ENCODE data around the gene VAV3. TPM values are rescaled to one million over a fixed set of nuclear protein-coding genes. Genes with fewer than 3 reads are reported as not detected.

The VAV3 gene
- total and polyA plus RNA-seq, 9 of the 15 experiments (the other 6 are each of a cell fraction or from before 2014, with no cell fraction given), result not detected

- 10% methylated on average over 2 of the region's 2 CpGs for WGBS (ENCODE audit: insufficient coverage, low coverage, missing lambda C conversion rate)
- Histone ChIP-seq H3K27ac (ENCODE audit: extremely low read depth, low read depth, low read length) (no peak overlapping the region), H3K79me2 (ENCODE audit: control insufficient read depth, insufficient read depth, low read length) (no peaks in the 10 kb centered on the region), H3K9me1 (ENCODE audit: control insufficient read depth, insufficient read depth, low read length) (no peaks in the 10 kb centered on the region), H3K4me3 (no peak overlapping the region), H2AFZ (ENCODE audit: low read depth, low read length) (no peak overlapping the region), H3K27me3 (ENCODE audit: control insufficient read depth in 2 of 2, insufficient read depth in 2 of 2, low read length in 2 of 2) (no peaks in the 10 kb centered on the region; a peak in 1 of 5 replicates), H3K36me3 (ENCODE audit: control insufficient read depth, insufficient read depth, low read length) (no peaks in the 10 kb centered on the region), H3K9me3 (replicated peaks; ENCODE audit: control insufficient read depth, insufficient read depth, low read depth, low read length) (no peaks in the 10 kb centered on the region), H3K9ac (ENCODE audit: insufficient read depth in 1 of 2, low read depth in 2 of 2, low read length in 2 of 2) (no peak overlapping the region), H3K4me2 (ENCODE audit: insufficient read depth, low read length) (no peak overlapping the region), H4K20me1 (replicated peaks; ENCODE audit: control insufficient read depth, insufficient read depth, low read length) (no peaks in the 10 kb centered on the region), H3K4me1 (replicated peaks in 1 of 2; ENCODE audit: control insufficient read depth in 2 of 2, insufficient read depth in 2 of 2, low read length in 2 of 2) (no peaks in the 10 kb centered on the region)
- no peak for FAIRE-seq
- CTCF ChIA-PET (ENCODE audit: low intra/inter-chr PET ratio), result no interaction called here
- no peak for ATAC-seq
- POLR2A ChIA-PET, result no interaction called here
- intact Hi-C loops (cut with micrococcal nuclease) (loop anchor here (10.0 kb wide), 1 partner anchor 60 kb away; no protein-coding TSS in a partner anchor), in situ Hi-C loops (cut with MboI) (no loop called here)
- no peak for DNase-seq (ENCODE audit: extremely low read depth in 1 of 4, low spot score in 3 of 4)
- no TSS peak for BruUV-seq (replicated peaks)
- TF ChIP-seq MYBL2 (IDR thresholded peaks at IDR 0.05; ENCODE audit: low read depth) (no peak), MYBL2 (CRISPR knock-in tag; IDR thresholded peaks at IDR 0.05; ENCODE audit: borderline replicate concordance) (no peak), ZNF134 (CRISPR knock-in tag; conservative IDR thresholded peaks at IDR 0.05) (no peak), CGGBP1 (CRISPR knock-in tag; IDR thresholded peaks at IDR 0.05) (no peak), SMARCC2 (IDR thresholded peaks at IDR 0.05; ENCODE audit: low read depth) (no peak), EP300 (IDR thresholded peaks at IDR 0.05; ENCODE audit: low read length) (no peak), ZNF146 (CRISPR knock-in tag; IDR thresholded peaks at IDR 0.05; ENCODE audit: unreplicated experiment) (no peak), MXI1 (IDR thresholded peaks at IDR 0.05; ENCODE audit: low read depth, low read length) (no peak), SRF (CRISPR knock-in tag; IDR thresholded peaks at IDR 0.05) (no peak)
- TF ChIP-seq, protein P1, sequence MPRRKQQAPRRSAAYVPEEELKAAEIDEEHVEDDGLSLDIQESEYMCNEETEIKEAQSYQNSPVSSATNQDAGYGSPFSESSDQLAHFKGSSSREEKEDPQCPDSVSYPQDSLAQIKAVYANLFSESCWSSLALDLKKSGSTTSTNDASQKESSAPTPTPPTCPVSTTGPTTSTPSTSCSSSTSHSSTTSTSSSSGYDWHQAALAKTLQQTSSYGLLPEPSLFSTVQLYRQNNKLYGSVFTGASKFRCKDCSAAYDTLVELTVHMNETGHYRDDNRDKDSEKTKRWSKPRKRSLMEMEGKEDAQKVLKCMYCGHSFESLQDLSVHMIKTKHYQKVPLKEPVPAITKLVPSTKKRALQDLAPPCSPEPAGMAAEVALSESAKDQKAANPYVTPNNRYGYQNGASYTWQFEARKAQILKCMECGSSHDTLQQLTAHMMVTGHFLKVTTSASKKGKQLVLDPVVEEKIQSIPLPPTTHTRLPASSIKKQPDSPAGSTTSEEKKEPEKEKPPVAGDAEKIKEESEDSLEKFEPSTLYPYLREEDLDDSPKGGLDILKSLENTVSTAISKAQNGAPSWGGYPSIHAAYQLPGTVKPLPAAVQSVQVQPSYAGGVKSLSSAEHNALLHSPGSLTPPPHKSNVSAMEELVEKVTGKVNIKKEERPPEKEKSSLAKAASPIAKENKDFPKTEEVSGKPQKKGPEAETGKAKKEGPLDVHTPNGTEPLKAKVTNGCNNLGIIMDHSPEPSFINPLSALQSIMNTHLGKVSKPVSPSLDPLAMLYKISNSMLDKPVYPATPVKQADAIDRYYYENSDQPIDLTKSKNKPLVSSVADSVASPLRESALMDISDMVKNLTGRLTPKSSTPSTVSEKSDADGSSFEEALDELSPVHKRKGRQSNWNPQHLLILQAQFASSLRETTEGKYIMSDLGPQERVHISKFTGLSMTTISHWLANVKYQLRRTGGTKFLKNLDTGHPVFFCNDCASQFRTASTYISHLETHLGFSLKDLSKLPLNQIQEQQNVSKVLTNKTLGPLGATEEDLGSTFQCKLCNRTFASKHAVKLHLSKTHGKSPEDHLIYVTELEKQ (CRISPR knock-in tag; IDR thresholded peaks at IDR 0.05), result no peak
- TF ChIP-seq, protein P2, sequence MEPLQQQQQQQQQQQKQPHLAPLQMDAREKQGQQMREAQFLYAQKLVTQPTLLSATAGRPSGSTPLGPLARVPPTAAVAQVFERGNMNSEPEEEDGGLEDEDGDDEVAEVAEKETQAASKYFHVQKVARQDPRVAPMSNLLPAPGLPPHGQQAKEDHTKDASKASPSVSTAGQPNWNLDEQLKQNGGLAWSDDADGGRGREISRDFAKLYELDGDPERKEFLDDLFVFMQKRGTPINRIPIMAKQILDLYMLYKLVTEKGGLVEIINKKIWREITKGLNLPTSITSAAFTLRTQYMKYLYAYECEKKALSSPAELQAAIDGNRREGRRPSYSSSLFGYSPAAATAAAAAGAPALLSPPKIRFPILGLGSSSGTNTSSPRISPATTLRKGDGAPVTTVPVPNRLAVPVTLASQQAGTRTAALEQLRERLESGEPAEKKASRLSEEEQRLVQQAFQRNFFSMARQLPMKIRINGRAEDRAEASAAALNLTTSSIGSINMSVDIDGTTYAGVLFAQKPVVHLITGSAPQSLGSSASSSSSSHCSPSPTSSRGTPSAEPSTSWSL (CRISPR knock-in tag; IDR thresholded peaks at IDR 0.05; ENCODE audit: borderline replicate concordance), result no peak
- TF ChIP-seq, protein P3, sequence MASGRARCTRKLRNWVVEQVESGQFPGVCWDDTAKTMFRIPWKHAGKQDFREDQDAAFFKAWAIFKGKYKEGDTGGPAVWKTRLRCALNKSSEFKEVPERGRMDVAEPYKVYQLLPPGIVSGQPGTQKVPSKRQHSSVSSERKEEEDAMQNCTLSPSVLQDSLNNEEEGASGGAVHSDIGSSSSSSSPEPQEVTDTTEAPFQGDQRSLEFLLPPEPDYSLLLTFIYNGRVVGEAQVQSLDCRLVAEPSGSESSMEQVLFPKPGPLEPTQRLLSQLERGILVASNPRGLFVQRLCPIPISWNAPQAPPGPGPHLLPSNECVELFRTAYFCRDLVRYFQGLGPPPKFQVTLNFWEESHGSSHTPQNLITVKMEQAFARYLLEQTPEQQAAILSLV (tag; IDR thresholded peaks at IDR 0.05), result no peak
Observed at GRCh38 chr1:107524301-107524700, 440.7 kb downstream of the VAV3 start.
